ENCODE measurements around the gene FAM177B. TPM values are rescaled to one million over a fixed set of nuclear protein-coding genes. Genes with fewer than 3 reads are reported as not detected.

FAM177B gene
- total RNA-seq (2014; rRNA removed; shearing (Covaris generic)) (not detected in 2 replicates), polyA plus RNA-seq (2016; fragmentation: Nextera tagmentation; extraction: Ambion mirVana) (not detected in 2 replicates)
- long read RNA-seq, result 0 reads

- no peaks in the 10 kb centered on the region for H3K79me2 ChIP-seq (replicated peaks; ENCODE audit: insufficient read depth)
- H3F3A ChIP-seq (replicated peaks; ENCODE audit: low read depth), result no peaks in the 10 kb centered on the region
- TF ChIP-seq ZNF114 (CRISPR knock-in tag; IDR thresholded peaks at IDR 0.05), result no peak
- no peak for TF ChIP-seq CTCF (conservative IDR thresholded peaks at IDR 0.05; ENCODE audit: low read depth in 2 of 2)
- TF ChIP-seq JUNB (IDR thresholded peaks at IDR 0.05; ENCODE audit: unreplicated experiment), result no peak
- no peak for TF ChIP-seq EZH2 (IDR thresholded peaks at IDR 0.05; ENCODE audit: low read depth, unreplicated experiment)
- no peak for TF ChIP-seq EZH2phosphoT487 (IDR thresholded peaks at IDR 0.05; ENCODE audit: unreplicated experiment)
- no peak for TF ChIP-seq CREB1 (CRISPR knock-in tag; IDR thresholded peaks at IDR 0.05; ENCODE audit: low read depth)
- no peak for TF ChIP-seq STAT1 (IDR thresholded peaks at IDR 0.05; ENCODE audit: unreplicated experiment)
- no peak for TF ChIP-seq NANOG (IDR thresholded peaks at IDR 0.05; ENCODE audit: borderline replicate concordance)
- no peak for TF ChIP-seq ETS1 (IDR thresholded peaks at IDR 0.05)
- no peak for TF ChIP-seq ZNF462 (CRISPR knock-in tag; IDR thresholded peaks at IDR 0.05)
- TF ChIP-seq POLR2AphosphoS5 (IDR thresholded peaks at IDR 0.05; ENCODE audit: low read depth), result no peak
- H3K4me1 ChIP-seq (ENCODE audit: insufficient read depth), result peaks cover 18% of the 10 kb centered on the region
- H3K36me3 ChIP-seq (ENCODE audit: insufficient read depth), result peaks cover 21% of the 10 kb centered on the region; the same call in 1 of the 2 replicates
- H3K27me3 ChIP-seq (ENCODE audit: insufficient read depth), result no peaks in the 10 kb centered on the region
- no peak within 1 kb of the TSS for H2AFZ ChIP-seq
- no peaks in the 10 kb centered on the region for H3K9me2 ChIP-seq (ENCODE audit: insufficient read depth)
- DNase-seq (ENCODE audit: low spot score) (no peak), ATAC-seq (no peak; the same call in 1 of the 3 replicates)
- no peaks in the 10 kb centered on the region for H3K9me3 Mint-ChIP-seq
- H3K4me2 ChIP-seq, result peak within 1 kb of the TSS; percentile 49
- H3K27ac Mint-ChIP-seq, result peak within 1 kb of the TSS; percentile 84; the same call in 1 of the 2 replicates
- H3K4me3 ChIP-seq, result no peak within 1 kb of the TSS
- peaks cover 11% of the 10 kb centered on the region; the same call in 2 of the 3 replicates for H3K36me3 Mint-ChIP-seq (ENCODE audit: low read depth)
- peak within 1 kb of the TSS; percentile 49; the same call in 2 of the 3 replicates for H3K4me3 Mint-ChIP-seq
- H3K27me3 Mint-ChIP-seq (ENCODE audit: insufficient read depth, low read depth, poor library complexity), result no peaks in the 10 kb centered on the region
- peaks cover 10% of the 10 kb centered on the region for H3K4me1 Mint-ChIP-seq
- H3K27ac ChIP-seq (ENCODE audit: low read depth), result no peak within 1 kb of the TSS; the same call in 1 of the 2 replicates
- no peaks in the 10 kb centered on the region for H4K20me1 ChIP-seq (replicated peaks; ENCODE audit: insufficient read depth)
Measured at GRCh38 chr1:222736972-222737371, at the start of gene FAM177B. TSS of gene FAM177B (plus strand) at chr1:222737202. CDS start at chr1:222746546, 9,344 bp downstream.

Data from GM23338 (cell line).